HG03280 (cell line): Measurements from ENCODE around the gene PARD3.

ENCODE experiments used
- ATAC-seq: cut with Tn5 transposase; IDR thresholded peaks from one replicate; pipeline ENCODE4 v1.9.1; 2021; ENCODE audit warnings: mild to moderate bottlenecking, moderate library complexity; ENCODE audit not compliant: unreplicated experiment

PARD3 gene

GRCh38 chr10:34244756-34245484 lies 570.2 kb downstream of the PARD3 start:
- ATAC-seq = no peak

- no peak for ATAC-seq
Observed at GRCh38 chr10:34241226-34242000, 573.7 kb downstream of the PARD3 start.

GRCh38 chr10:34240039-34240438 lies 575.1 kb downstream of the PARD3 start:
- no peak for ATAC-seq

- ATAC-seq = no peak
Observed at GRCh38 chr10:34237898-34238455, 577.1 kb downstream of the PARD3 start.

- ATAC-seq = no peak
Observed at GRCh38 chr10:34236931-34237330, 578.2 kb downstream of the PARD3 start.

- ATAC-seq = no peak
Observed at GRCh38 chr10:34235164-34235832, 579.8 kb downstream of the PARD3 start.

GRCh38 chr10:34232481-34232880 lies 582.6 kb downstream of the PARD3 start:
- no peak for ATAC-seq

- ATAC-seq = no peak
Observed at GRCh38 chr10:34231441-34232180, 583.5 kb downstream of the PARD3 start.

GRCh38 chr10:34229917-34230316 lies 585.2 kb downstream of the PARD3 start:
- no peak for ATAC-seq

GRCh38 chr10:34228066-34228465 lies 587.0 kb downstream of the PARD3 start:
- ATAC-seq = no peak

- ATAC-seq = no peak
Observed at GRCh38 chr10:34224639-34225038, 590.5 kb downstream of the PARD3 start.

GRCh38 chr10:34223658-34224057 lies 591.4 kb downstream of the PARD3 start:
- no peak for ATAC-seq

GRCh38 chr10:34222359-34222758 lies 592.7 kb downstream of the PARD3 start:
- ATAC-seq = no peak

- ATAC-seq = no peak
Observed at GRCh38 chr10:34219753-34220548, 595.1 kb downstream of the PARD3 start.

GRCh38 chr10:34217524-34217923 lies 597.6 kb downstream of the PARD3 start:
- no peak for ATAC-seq

- no peak for ATAC-seq
Observed at GRCh38 chr10:34216348-34216945, 598.6 kb downstream of the PARD3 start.

GRCh38 chr10:34213805-34214197 lies 601.3 kb downstream of the PARD3 start:
- ATAC-seq = no peak

- ATAC-seq = no peak
Observed at GRCh38 chr10:34213193-34213804, 601.8 kb downstream of the PARD3 start.

- no peak for ATAC-seq
Observed at GRCh38 chr10:34207343-34207742, 607.8 kb downstream of the PARD3 start.
